ENCODE results near the gene BCDIN3D. TPM values are rescaled to one million over a fixed set of nuclear protein-coding genes. Genes with fewer than 3 reads are reported as not detected.

The BCDIN3D gene
- total RNA-seq, 2 donors from 2014 or later, result 2.9 to 4.0 TPM

GRCh38 chr12:49792181-49792970 lies 50.5 kb downstream of the BCDIN3D start:
- intact Hi-C loops (cut with DNase I), result no loop called here
- ATAC-seq, result no peak
- no peak for DNase-seq

- intact Hi-C loops (cut with DNase I), result no loop called here
- ATAC-seq (no peak), DNase-seq (no peak)
Measured at GRCh38 chr12:49791700-49792099, 51.2 kb downstream of the BCDIN3D start.

- intact Hi-C loops (cut with DNase I), result no loop called here
Measured at GRCh38 chr12:49790741-49791555, 52.0 kb downstream of the BCDIN3D start.

GRCh38 chr12:49789992-49790391 lies 52.9 kb downstream of the BCDIN3D start:
- DNase-seq (no peak), ATAC-seq (no peak)
- intact Hi-C loops (cut with DNase I), result no loop called here

More at GRCh38 chr12:49790741-49791555, 52.0 kb downstream of the BCDIN3D start:
- DNase-seq, result no peak
- ATAC-seq, result no peak

- no peak for ATAC-seq
- intact Hi-C loops (cut with DNase I), result no loop called here
- no peak for DNase-seq
Measured at GRCh38 chr12:49787672-49788071, 55.2 kb downstream of the BCDIN3D start.

Other genes with a start within 250 kb of the BCDIN3D start
- gene FAM186B, start 237.5 kb downstream of the BCDIN3D start, total RNA-seq, result under 1 TPM; 0.29 to 0.31 TPM
- 10 to 100 TPM; 14.3 to 21.1 TPM for gene PRPF40B, start 219.5 kb downstream of the BCDIN3D start, total RNA-seq
- 10 to 100 TPM; 12.2 to 21.2 TPM for gene FMNL3, start 135.7 kb downstream of the BCDIN3D start, total RNA-seq
- 100 to 1,000 TPM; 260 to 276 TPM for gene TMBIM6, start 101.5 kb downstream of the BCDIN3D start, total RNA-seq
- gene NCKAP5L, start 14.7 kb downstream of the BCDIN3D start, total RNA-seq, result 10 to 100 TPM; 18.6 to 18.8 TPM
- 10 to 100 TPM in 1 of 2 donors, 1 to 10 TPM in 1; 6.4 to 25.9 TPM for gene FAIM2, start 60.8 kb upstream of the BCDIN3D start, total RNA-seq
- under 1 TPM; 0.09 to 0.24 TPM for gene AQP2, start 107.6 kb upstream of the BCDIN3D start, total RNA-seq
- gene AQP5, start 118.8 kb upstream of the BCDIN3D start, total RNA-seq, result 1 to 10 TPM; 1.0 to 1.3 TPM
- under 1 TPM; 0.13 to 0.77 TPM for gene AQP6, start 129.8 kb upstream of the BCDIN3D start, total RNA-seq
- 10 to 100 TPM in 1 of 2 donors, 1 to 10 TPM in 1; 4.8 to 10.4 TPM for gene RACGAP1, start 182.4 kb upstream of the BCDIN3D start, total RNA-seq
- gene ASIC1, start 214.5 kb upstream of the BCDIN3D start, total RNA-seq, result 1 to 10 TPM; 1.2 to 4.1 TPM
- gene SMARCD1, start 242.2 kb upstream of the BCDIN3D start, total RNA-seq, result 10 to 100 TPM; 18.3 to 27.7 TPM